ENCODE results near the gene SMCR8. TPM values are rescaled to one million over a fixed set of nuclear protein-coding genes. Genes with fewer than 3 reads are reported as not detected.

The SMCR8 gene
- total and polyA plus RNA-seq, 9 of the 15 experiments (the other 6 are each of a cell fraction or from before 2014, with no cell fraction given) = 0.25 to 8.8 (median 4.9) TPM

DNA sequence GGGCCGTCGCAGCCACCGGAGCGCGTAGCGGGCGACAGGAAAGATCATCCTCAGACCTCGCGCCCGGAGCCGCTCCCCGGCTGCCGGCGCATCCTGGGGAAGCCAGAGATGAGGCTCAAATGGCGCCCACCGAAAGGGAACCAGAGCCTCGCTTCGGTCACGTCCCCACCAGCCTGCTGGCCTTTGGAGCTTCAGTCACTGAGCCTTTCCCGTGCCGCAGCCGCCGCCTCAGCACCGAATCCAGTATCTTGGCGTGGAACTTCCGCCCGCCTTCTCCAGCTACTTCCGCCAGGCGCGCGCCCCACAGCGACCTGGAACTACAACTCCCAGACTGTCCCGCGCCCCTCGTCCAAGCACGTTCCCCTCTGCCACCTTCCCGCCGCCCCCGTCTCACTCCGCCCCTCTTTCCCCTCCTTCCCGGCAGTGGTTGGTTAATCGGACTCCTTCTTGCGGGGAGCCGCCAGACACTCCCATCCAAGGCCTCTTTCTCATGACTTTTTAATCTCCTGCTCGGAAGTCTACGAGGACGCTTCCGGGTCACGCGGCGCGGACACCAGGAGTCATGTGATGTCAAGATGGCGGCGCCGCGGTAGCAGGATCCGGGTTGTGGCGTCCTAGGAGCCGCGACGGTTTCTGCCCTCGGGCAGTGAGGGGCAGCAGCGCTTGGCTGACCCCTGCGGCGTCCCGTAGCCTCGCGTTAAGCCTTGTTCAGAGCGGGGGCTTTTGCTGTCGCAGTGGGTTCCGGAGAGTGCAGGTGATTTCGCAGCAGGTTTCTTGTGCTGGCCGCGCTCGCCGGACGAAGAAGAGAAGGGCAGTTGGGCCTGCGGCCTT is at the start of gene SMCR8, which contains the start of gene TOP3A (continued):
- TF ChIP-seq XRCC5 (IDR thresholded peaks at IDR 0.05; ENCODE audit: low read depth, low read length) (no peak), ZNF239 (CRISPR knock-in tag; IDR thresholded peaks at IDR 0.05) (no peak), SOX6 (IDR thresholded peaks at IDR 0.05) (no peak), ZNF41 (CRISPR knock-in tag; conservative IDR thresholded peaks at IDR 0.05) (no peak), NR2F6 (CRISPR knock-in tag; IDR thresholded peaks at IDR 0.05) (no peak), HDAC2 (IDR thresholded peaks at IDR 0.05) (peak; percentile 74; the same call in 1 of the 2 replicates), MCM3 (IDR thresholded peaks at IDR 0.05) (no peak), ZBTB1 (CRISPR knock-in tag; IDR thresholded peaks at IDR 0.05; ENCODE audit: borderline replicate concordance, low read depth) (no peak), ZNF780A (CRISPR knock-in tag; IDR thresholded peaks at IDR 0.05) (no peak), NFATC3 (IDR thresholded peaks at IDR 0.05) (no peak), ZNF785 (CRISPR knock-in tag; IDR thresholded peaks at IDR 0.05) (no peak), GATA2 (CRISPR knock-in tag; IDR thresholded peaks at IDR 0.05) (no peak), CTBP1 (IDR thresholded peaks at IDR 0.05; ENCODE audit: borderline replicate concordance) (no peak), GTF2E2 (tag; IDR thresholded peaks at IDR 0.05) (no peak), CREB1 (IDR thresholded peaks at IDR 0.05) (peak; percentile 89), CREB1 (CRISPR knock-in tag; IDR thresholded peaks at IDR 0.05) (no peak; the same call in 1 of the 2 replicates), CBX2 (IDR thresholded peaks at IDR 0.05; ENCODE audit: insufficient read depth, low read length, poor library complexity, severe bottlenecking) (no peak), NFRKB (IDR thresholded peaks at IDR 0.05; ENCODE audit: low read depth) (0 out of 2 replicates have a peak, but pooled peaks have one; percentile 41), HCFC1 (IDR thresholded peaks at IDR 0.05; ENCODE audit: low read depth, low read length) (peak; percentile 85), SIN3A (IDR thresholded peaks at IDR 0.05; ENCODE audit: borderline replicate concordance in 2 of 2, control insufficient read depth in 1 of 2, low read depth in 2 of 2, low read length in 2 of 2) (peak; percentile 66 to 91; a peak in 2 of 4 replicates), E2F3 (CRISPR knock-in tag; IDR thresholded peaks at IDR 0.05) (no peak), DIDO1 (tag; IDR thresholded peaks at IDR 0.05; ENCODE audit: low read depth) (peak; percentile 61; the same call in 1 of the 2 replicates), HES1 (IDR thresholded peaks at IDR 0.05; ENCODE audit: low read depth) (peak; percentile 22; the same call in 1 of the 2 replicates), PCBP2 (IDR thresholded peaks at IDR 0.05; ENCODE audit: low read depth, low read length, poor library complexity, severe bottlenecking) (no peak), RAD51 (IDR thresholded peaks at IDR 0.05; ENCODE audit: borderline replicate concordance, low read depth) (peak; percentile 98), DLX4 (CRISPR knock-in tag; IDR thresholded peaks at IDR 0.05) (no peak)
- TF ChIP-seq, protein P1, sequence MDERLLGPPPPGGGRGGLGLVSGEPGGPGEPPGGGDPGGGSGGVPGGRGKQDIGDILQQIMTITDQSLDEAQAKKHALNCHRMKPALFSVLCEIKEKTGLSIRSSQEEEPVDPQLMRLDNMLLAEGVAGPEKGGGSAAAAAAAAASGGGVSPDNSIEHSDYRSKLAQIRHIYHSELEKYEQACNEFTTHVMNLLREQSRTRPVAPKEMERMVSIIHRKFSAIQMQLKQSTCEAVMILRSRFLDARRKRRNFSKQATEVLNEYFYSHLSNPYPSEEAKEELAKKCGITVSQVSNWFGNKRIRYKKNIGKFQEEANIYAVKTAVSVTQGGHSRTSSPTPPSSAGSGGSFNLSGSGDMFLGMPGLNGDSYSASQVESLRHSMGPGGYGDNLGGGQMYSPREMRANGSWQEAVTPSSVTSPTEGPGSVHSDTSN (CRISPR knock-in tag; IDR thresholded peaks at IDR 0.05; ENCODE audit: low read depth) = no peak
- TF ChIP-seq, protein P1 (tag; conservative IDR thresholded peaks at IDR 0.05; ENCODE audit: low read depth) = no peak

Measured in K562 (cell line).